ENCODE measurements around the gene TJAP1.

The TJAP1 gene

DNA sequence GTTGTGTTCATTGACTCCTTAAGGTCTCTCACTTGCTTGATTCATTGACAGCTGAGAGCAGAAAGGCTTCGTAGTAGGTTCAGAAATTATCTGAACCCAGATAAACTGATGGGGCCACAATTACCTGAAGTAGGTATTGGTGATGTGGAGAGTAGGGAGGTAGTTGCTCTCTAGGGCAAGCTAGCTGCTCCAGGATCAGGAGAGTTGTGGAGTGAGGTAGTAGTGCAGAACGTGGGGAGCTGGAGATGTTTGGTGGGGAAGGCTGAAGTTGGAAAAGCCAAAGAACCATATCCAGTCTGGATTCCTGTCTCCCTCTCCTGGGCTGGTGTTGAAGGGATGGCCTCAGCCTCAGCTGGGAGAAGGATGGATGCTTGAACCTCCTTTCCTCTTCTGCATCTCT is 15.9 kb downstream of the TJAP1 start:
- H3K27ac ChIP-seq (ENCODE audit: low read length): no peak overlapping the region
- peaks cover 13% of the 10 kb centered on the region for H3K36me3 ChIP-seq (replicated peaks; ENCODE audit: low read depth, low read length)
- peaks cover 33% of the 10 kb centered on the region; the same call in 1 of the 2 replicates for H3K79me2 ChIP-seq (ENCODE audit: low read length)
- H3K4me3 ChIP-seq (ENCODE audit: low read length): no peak overlapping the region
- peaks cover 41% of the 10 kb centered on the region for H4K20me1 ChIP-seq (ENCODE audit: insufficient read depth, low read length)
- no peaks in the 10 kb centered on the region for H3K9me3 ChIP-seq (ENCODE audit: insufficient read depth, low read length)
- H3K4me2 ChIP-seq (ENCODE audit: low read length): no peak overlapping the region
- no peaks in the 10 kb centered on the region for H3K27me3 ChIP-seq (ENCODE audit: low read depth, low read length)
- TF ChIP-seq, protein P1, sequence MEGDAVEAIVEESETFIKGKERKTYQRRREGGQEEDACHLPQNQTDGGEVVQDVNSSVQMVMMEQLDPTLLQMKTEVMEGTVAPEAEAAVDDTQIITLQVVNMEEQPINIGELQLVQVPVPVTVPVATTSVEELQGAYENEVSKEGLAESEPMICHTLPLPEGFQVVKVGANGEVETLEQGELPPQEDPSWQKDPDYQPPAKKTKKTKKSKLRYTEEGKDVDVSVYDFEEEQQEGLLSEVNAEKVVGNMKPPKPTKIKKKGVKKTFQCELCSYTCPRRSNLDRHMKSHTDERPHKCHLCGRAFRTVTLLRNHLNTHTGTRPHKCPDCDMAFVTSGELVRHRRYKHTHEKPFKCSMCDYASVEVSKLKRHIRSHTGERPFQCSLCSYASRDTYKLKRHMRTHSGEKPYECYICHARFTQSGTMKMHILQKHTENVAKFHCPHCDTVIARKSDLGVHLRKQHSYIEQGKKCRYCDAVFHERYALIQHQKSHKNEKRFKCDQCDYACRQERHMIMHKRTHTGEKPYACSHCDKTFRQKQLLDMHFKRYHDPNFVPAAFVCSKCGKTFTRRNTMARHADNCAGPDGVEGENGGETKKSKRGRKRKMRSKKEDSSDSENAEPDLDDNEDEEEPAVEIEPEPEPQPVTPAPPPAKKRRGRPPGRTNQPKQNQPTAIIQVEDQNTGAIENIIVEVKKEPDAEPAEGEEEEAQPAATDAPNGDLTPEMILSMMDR (IDR thresholded peaks at IDR 0.05; ENCODE audit: low read depth, low read length): no peak
- no peak for TF ChIP-seq EZH2phosphoT487 (IDR thresholded peaks at IDR 0.05; ENCODE audit: low read depth)
- H2AFZ ChIP-seq (ENCODE audit: low read depth, low read length): no peak overlapping the region
- H3K4me1 ChIP-seq (ENCODE audit: low read length): no peaks in the 10 kb centered on the region
- H3K9ac ChIP-seq (ENCODE audit: low read length): no peak overlapping the region

DNA sequence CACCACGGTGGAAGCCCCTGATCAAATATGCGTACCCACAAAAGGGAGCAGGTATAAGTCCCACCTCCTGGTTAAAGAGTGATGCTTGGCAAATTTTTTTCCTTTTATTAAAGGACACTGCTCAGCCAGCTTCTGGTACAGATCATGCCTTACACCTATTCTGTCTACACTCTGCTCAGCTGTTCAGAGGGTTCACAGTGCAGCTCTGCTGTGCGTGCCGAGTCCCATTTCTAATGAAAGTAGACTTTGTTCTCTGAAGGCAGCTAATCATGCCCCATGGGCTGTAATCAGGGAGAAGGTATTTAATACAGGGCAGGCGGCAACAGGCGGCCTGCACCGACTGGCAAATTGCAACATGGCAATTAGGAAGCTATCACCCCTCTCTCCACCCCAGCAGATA is 16.5 kb downstream of the TJAP1 start:
- Histone ChIP-seq H3K27ac (ENCODE audit: low read length) (no peak overlapping the region), H3K9ac (ENCODE audit: low read length) (no peak overlapping the region), H3K9me3 (ENCODE audit: insufficient read depth, low read length) (no peaks in the 10 kb centered on the region), H3K79me2 (ENCODE audit: low read length) (peaks cover 28% of the 10 kb centered on the region; the same call in 1 of the 2 replicates), H3K4me3 (ENCODE audit: low read length) (no peak overlapping the region), H2AFZ (ENCODE audit: low read depth, low read length) (no peak overlapping the region), H3K36me3 (replicated peaks; ENCODE audit: low read depth, low read length) (peaks cover 17% of the 10 kb centered on the region), H4K20me1 (ENCODE audit: insufficient read depth, low read length) (peaks cover 41% of the 10 kb centered on the region), H3K4me1 (ENCODE audit: low read length) (no peaks in the 10 kb centered on the region), H3K27me3 (ENCODE audit: low read depth, low read length) (no peaks in the 10 kb centered on the region), H3K4me2 (ENCODE audit: low read length) (no peak overlapping the region)
- no peak for TF ChIP-seq EZH2phosphoT487 (IDR thresholded peaks at IDR 0.05; ENCODE audit: low read depth)
- TF ChIP-seq, protein P1 (IDR thresholded peaks at IDR 0.05; ENCODE audit: low read depth, low read length): no peak

DNA sequence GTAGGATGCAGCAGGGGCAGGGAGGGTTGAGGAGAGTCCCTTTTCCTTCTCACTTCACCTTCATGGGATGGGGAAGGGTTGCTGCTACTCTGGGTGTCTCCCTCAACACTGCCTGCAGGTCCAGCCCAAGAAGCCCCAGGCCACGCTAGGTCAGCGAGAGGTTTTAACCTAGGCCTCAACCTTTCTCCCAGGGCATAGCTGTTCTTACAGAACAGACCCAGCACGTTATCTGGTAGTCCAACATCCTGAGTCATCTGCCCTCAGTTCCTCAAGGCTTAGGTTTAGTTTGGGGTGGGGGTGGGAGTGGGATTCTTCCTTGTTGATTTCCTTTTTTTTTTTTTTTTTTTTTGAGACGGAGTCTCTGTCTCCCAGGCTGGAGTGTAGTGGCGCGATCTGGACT is 17.0 kb downstream of the TJAP1 start:
- H3K9me3 ChIP-seq (ENCODE audit: insufficient read depth, low read length): no peaks in the 10 kb centered on the region
- H3K79me2 ChIP-seq (ENCODE audit: low read length): peaks cover 24% of the 10 kb centered on the region; the same call in 1 of the 2 replicates
- TF ChIP-seq, protein P1 (IDR thresholded peaks at IDR 0.05; ENCODE audit: low read depth, low read length): no peak
- no peak for TF ChIP-seq EZH2phosphoT487 (IDR thresholded peaks at IDR 0.05; ENCODE audit: low read depth)
- H3K4me2 ChIP-seq (ENCODE audit: low read length): no peak overlapping the region
- peaks cover 19% of the 10 kb centered on the region for H3K36me3 ChIP-seq (replicated peaks; ENCODE audit: low read depth, low read length)
- no peaks in the 10 kb centered on the region for H3K27me3 ChIP-seq (ENCODE audit: low read depth, low read length)
- no peaks in the 10 kb centered on the region for H3K4me1 ChIP-seq (ENCODE audit: low read length)
- peaks cover 36% of the 10 kb centered on the region for H4K20me1 ChIP-seq (ENCODE audit: insufficient read depth, low read length)
- H2AFZ ChIP-seq (ENCODE audit: low read depth, low read length): no peak overlapping the region
- H3K9ac ChIP-seq (ENCODE audit: low read length): no peak overlapping the region
- no peak overlapping the region for H3K27ac ChIP-seq (ENCODE audit: low read length)
- H3K4me3 ChIP-seq (ENCODE audit: low read length): no peak overlapping the region

DNA sequence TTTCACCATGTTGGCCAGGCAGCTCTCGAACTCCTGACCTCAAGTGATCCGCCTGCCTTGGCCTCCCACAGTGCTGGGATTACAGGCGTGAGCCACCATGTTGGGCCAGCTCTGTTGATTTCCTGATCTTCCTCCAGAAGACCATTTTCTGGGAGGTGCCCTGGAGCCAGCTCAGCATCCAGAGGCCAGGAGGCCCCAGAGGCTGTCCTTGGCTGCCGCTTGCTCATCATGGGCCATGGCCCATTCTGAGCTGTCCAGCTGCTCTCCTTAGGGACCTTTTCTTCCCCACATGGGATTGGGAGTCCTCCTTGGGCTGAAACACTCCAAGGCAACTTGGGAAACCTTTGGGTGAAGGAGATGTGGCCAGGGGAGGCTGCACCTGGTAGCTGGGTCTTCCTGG is 17.4 kb downstream of the TJAP1 start:
- Histone ChIP-seq H3K9ac (ENCODE audit: low read length) (no peak overlapping the region), H2AFZ (ENCODE audit: low read depth, low read length) (no peak overlapping the region), H4K20me1 (ENCODE audit: insufficient read depth, low read length) (peaks cover 32% of the 10 kb centered on the region), H3K4me1 (ENCODE audit: low read length) (no peaks in the 10 kb centered on the region), H3K9me3 (ENCODE audit: insufficient read depth, low read length) (no peaks in the 10 kb centered on the region), H3K4me2 (ENCODE audit: low read length) (no peak overlapping the region), H3K79me2 (ENCODE audit: low read length) (peaks cover 19% of the 10 kb centered on the region; the same call in 1 of the 2 replicates), H3K36me3 (replicated peaks; ENCODE audit: low read depth, low read length) (peaks cover 19% of the 10 kb centered on the region), H3K27ac (ENCODE audit: low read length) (no peak overlapping the region), H3K4me3 (ENCODE audit: low read length) (no peak overlapping the region), H3K27me3 (ENCODE audit: low read depth, low read length) (no peaks in the 10 kb centered on the region)
- no peak for TF ChIP-seq EZH2phosphoT487 (IDR thresholded peaks at IDR 0.05; ENCODE audit: low read depth)
- TF ChIP-seq, protein P1 (IDR thresholded peaks at IDR 0.05; ENCODE audit: low read depth, low read length): no peak
